HG03354 (cell line): Measurements from ENCODE around the gene WDHD1.
"Not testable (repeated sequence)": the region's sequence is repeated elsewhere in the genome, so short reads cannot be mapped to it uniquely, and the experiment has no call there.

Experiments
- ATAC-seq: cut with Tn5 transposase; IDR thresholded peaks from one replicate; pipeline ENCODE4 v1.9.1; 2021; ENCODE audit warnings: mild to moderate bottlenecking; ENCODE audit not compliant: unreplicated experiment, poor library complexity, severe bottlenecking

Gene WDHD1

GRCh38 chr14:55026793-55027561, at the start of gene WDHD1, which contains the start of gene SOCS4:
WDHD1 (minus strand) TSS chr14:55027099; CDS start chr14:55026787, 312 bp downstream.
SOCS4 (plus strand) TSS chr14:55027236; CDS start chr14:55043042, 15,806 bp downstream.
- ATAC-seq, result peak; percentile 95

- ATAC-seq, result no peak
Observed at GRCh38 chr14:55075628-55076175, 48.8 kb upstream of the WDHD1 start.

- ATAC-seq, result peak; percentile 47
Observed at GRCh38 chr14:55074662-55075061, 47.8 kb upstream of the WDHD1 start.

- no peak for ATAC-seq
Observed at GRCh38 chr14:55073856-55074255, 47.0 kb upstream of the WDHD1 start.

GRCh38 chr14:55071870-55072640, 45.2 kb upstream of the WDHD1 start:
- peak; percentile 68 for ATAC-seq

- no peak for ATAC-seq
Observed at GRCh38 chr14:55070981-55071411, 44.1 kb upstream of the WDHD1 start.

GRCh38 chr14:55066223-55066622, 39.3 kb upstream of the WDHD1 start:
- no peak for ATAC-seq

GRCh38 chr14:55065411-55065810, 38.5 kb upstream of the WDHD1 start:
- no peak for ATAC-seq

- not testable (repeated sequence) for ATAC-seq
Observed at GRCh38 chr14:55064896-55065295, 38.0 kb upstream of the WDHD1 start.

GRCh38 chr14:55062517-55063351, 35.8 kb upstream of the WDHD1 start:
- no peak for ATAC-seq

- no peak for ATAC-seq
Observed at GRCh38 chr14:55059333-55059732, 32.4 kb upstream of the WDHD1 start.

- no peak for ATAC-seq
Observed at GRCh38 chr14:55057919-55058318, 31.0 kb upstream of the WDHD1 start.

GRCh38 chr14:55054098-55054497, 27.2 kb upstream of the WDHD1 start:
- ATAC-seq, result no peak

- no peak for ATAC-seq
Observed at GRCh38 chr14:55053500-55053899, 26.6 kb upstream of the WDHD1 start.

GRCh38 chr14:55053018-55053417, 26.1 kb upstream of the WDHD1 start:
- no peak for ATAC-seq

- ATAC-seq, result peak; percentile 5
Observed at GRCh38 chr14:55052269-55052930, 25.5 kb upstream of the WDHD1 start.

- peak; percentile 92 for ATAC-seq
Observed at GRCh38 chr14:55051423-55052268, 24.7 kb upstream of the WDHD1 start, which contains the start of gene MAPK1IP1L. MAPK1IP1L (plus strand) TSS chr14:55051647; CDS start chr14:55061684, 10,037 bp downstream.

- peak; percentile 36 for ATAC-seq
Observed at GRCh38 chr14:55051165-55051422, 24.2 kb upstream of the WDHD1 start.
